IMR-90 (cell line): Measurements from ENCODE around the gene NDUFA13. TPM values are rescaled to one million over a fixed set of nuclear protein-coding genes. Genes with fewer than 3 reads are reported as not detected.

ENCODE experiments used
- ATAC-seq: fragments of 200-7000 bp; cut with Tn5 transposase; 2 replicates; pipeline ENCODE4 v1.9.1; 2020; ENCODE audit warnings: low read depth, mild to moderate bottlenecking, moderate library complexity
- BruUV-seq: library from RNA; stranded (reverse); fragments of 400-500 nt; replicated peaks from 2 replicates; lab custom pipeline; 2021; lab: Mats Ljungman, UMichigan
- CTCF ChIA-PET: fragments of 300-600 bp; formaldehyde crosslinking; extraction: SDS; loops from one replicate; lab custom pipeline; 2021; ENCODE audit warnings: antibody characterized with exemption; lab: Yijun Ruan, JAX
- POLR2A ChIA-PET: fragments of 300-600 bp; sonication (Branson Sonifier 250); formaldehyde crosslinking; loops from one replicate; lab custom pipeline; 2022; ENCODE audit warnings: antibody characterized with exemption; ENCODE audit not compliant: unreplicated experiment; lab: Charles Lee
- DNase-seq: peaks from one replicate; pipeline ENCODE4 v3.0.0; 2013
- H2AFZ ChIP-seq: replicated peaks from 2 replicates; pipeline ENCODE3; 2013; ENCODE audit warnings: low read length, mild to moderate bottlenecking; ENCODE audit not compliant: poor library complexity
- H2AK5ac ChIP-seq: 2 replicates; pipeline ENCODE4 v1.6.1; 2013; ENCODE audit warnings: low read depth, low read length, inconsistent platforms
- H2AK9ac ChIP-seq: replicated peaks from 2 replicates; pipeline ENCODE3; 2013; ENCODE audit warnings: mild to moderate bottlenecking, low read depth, low read length, moderate library complexity; ENCODE audit not compliant: poor library complexity
- H2BK120ac ChIP-seq: 2 replicates; pipeline ENCODE4 v1.6.1; 2013; ENCODE audit warnings: low read depth, low read length, inconsistent platforms
- H2BK15ac ChIP-seq: 3 replicates; pipeline ENCODE4 v1.6.1; 2013; ENCODE audit warnings: low read depth, low read length, inconsistent platforms
- H2BK20ac ChIP-seq: 2 replicates; pipeline ENCODE4 v1.6.1; 2013; ENCODE audit warnings: low read depth, mild to moderate bottlenecking, inconsistent platforms, low read length, moderate library complexity
- H2BK5ac ChIP-seq: 2 replicates; pipeline ENCODE4 v1.6.1; 2013; ENCODE audit warnings: mild to moderate bottlenecking, low read depth, low read length, inconsistent platforms; ENCODE audit not compliant: poor library complexity, severe bottlenecking
- H3K14ac ChIP-seq: replicated peaks from 2 replicates; pipeline ENCODE4 v1.6.1; 2013; ENCODE audit warnings: low read depth, low read length, inconsistent platforms
- H3K18ac ChIP-seq: 2 replicates; pipeline ENCODE4 v1.6.1; 2013; ENCODE audit warnings: low read depth, low read length, control low read depth
- H3K23ac ChIP-seq: 2 replicates; pipeline ENCODE4 v1.6.1; 2013; ENCODE audit warnings: low read depth, low read length, inconsistent platforms
- H3K27ac ChIP-seq: 2 replicates; pipeline ENCODE4 v1.5.1; 2013; ENCODE audit warnings: mild to moderate bottlenecking, control low read depth, low read length; ENCODE audit not compliant: insufficient read depth
- H3K27me3 ChIP-seq: 2 replicates; pipeline ENCODE4 v1.6.1; 2013; ENCODE audit warnings: low read length; ENCODE audit not compliant: control insufficient read depth, insufficient read depth
- H3K36me3 ChIP-seq: 2 replicates; pipeline ENCODE4 v1.6.1; 2013; ENCODE audit warnings: low read length, mixed read lengths; ENCODE audit not compliant: control insufficient read depth, insufficient read depth
- H3K4ac ChIP-seq: 2 replicates; pipeline ENCODE4 v1.6.1; 2013; ENCODE audit warnings: low read depth, low read length, inconsistent platforms
- H3K4me1 ChIP-seq: 2 replicates; pipeline ENCODE4 v1.6.1; 2013; ENCODE audit warnings: low read length, mixed read lengths; ENCODE audit not compliant: control insufficient read depth, insufficient read depth
- H3K4me2 ChIP-seq: 2 replicates; pipeline ENCODE4 v1.6.1; 2013; ENCODE audit warnings: low read depth, mild to moderate bottlenecking, control low read depth, low read length, moderate library complexity
- H3K4me3 ChIP-seq: 2 replicates; pipeline ENCODE4 v1.5.1; 2013; ENCODE audit warnings: low read depth, mild to moderate bottlenecking, control low read depth, low read length, moderate library complexity; ENCODE audit not compliant: insufficient read depth
- H3K56ac ChIP-seq: 2 replicates; pipeline ENCODE4 v1.6.1; 2013; ENCODE audit warnings: low read length, inconsistent platforms; ENCODE audit not compliant: insufficient read depth; ENCODE audit errors: extremely low read depth
- H3K79me1 ChIP-seq, 2 experiments: 2 replicates each; pipeline ENCODE4 v1.6.1; 2013; ENCODE audit warnings: low read length in 2 of 2, inconsistent platforms in 1 of 2, low read depth in 1 of 2
- H3K9ac ChIP-seq: 2 replicates; pipeline ENCODE4 v1.6.1; 2013; ENCODE audit warnings: low read depth, low read length, control low read depth
- H3K9me1 ChIP-seq: 2 replicates; pipeline ENCODE4 v1.6.1; 2013; ENCODE audit warnings: low read length, inconsistent platforms; ENCODE audit not compliant: insufficient read depth
- H3K9me3 ChIP-seq: 2 replicates; pipeline ENCODE4 v1.6.1; 2013; ENCODE audit warnings: low read length; ENCODE audit not compliant: control insufficient read depth, insufficient read depth
- H4K20me1 ChIP-seq: 2 replicates; pipeline ENCODE4 v1.6.1; 2013; ENCODE audit warnings: low read length, inconsistent platforms; ENCODE audit not compliant: insufficient read depth
- H4K5ac ChIP-seq: 2 replicates; pipeline ENCODE4 v1.6.1; 2013; ENCODE audit warnings: mild to moderate bottlenecking, low read depth, low read length, control low read depth
- H4K8ac ChIP-seq, 2 experiments: 2 replicates each; pipeline ENCODE4 v1.6.1; 2013; ENCODE audit warnings: low read depth in 2 of 2, low read length in 2 of 2, control low read depth in 1 of 2, inconsistent platforms in 1 of 2
- H4K91ac ChIP-seq: 2 replicates; pipeline ENCODE4 v1.6.1; 2013; ENCODE audit warnings: low read depth, low read length, inconsistent platforms; ENCODE audit not compliant: insufficient read depth
- NFE2L2 ChIP-seq: fragments of 150-350 bp; IDR thresholded peaks from 2 replicates; pipeline ENCODE4 v1.6.1; 2016; ENCODE audit warnings: low read depth, mild to moderate bottlenecking, low read length
- POLR2A ChIP-seq: IDR thresholded peaks from 2 replicates; pipeline ENCODE4 v1.6.1; 2012; ENCODE audit warnings: mild to moderate bottlenecking, low read depth, low read length
- WGBS, 2 experiments: methylation state at CpG; one replicate each; pipeline versions ENCODE4 v1.1.5 to v1.1.7; 2013; ENCODE audit warnings: missing lambda C conversion rate in 2 of 2; ENCODE audit not compliant: insufficient read length in 1 of 2; ENCODE audit errors: extremely low coverage in 2 of 2; 5-methylcytosine and 5-hydroxymethylcytosine counted together
- dilution Hi-C: fragments of 300-500 bp; cut with HindIII; formaldehyde crosslinking; loops from one replicate; pipeline ENCODE4 v1.14.3; 2018; ENCODE audit warnings: low sequenced_read_pairs; ENCODE audit not compliant: unreplicated experiment
- in situ Hi-C: fragments of 300-500 bp; cut with MboI; formaldehyde crosslinking; loops from 3 replicates; pipeline ENCODE4 v1.14.3; 2019; ENCODE audit warnings: low sequenced_read_pairs, inconsistent platforms, mixed read lengths
- intact Hi-C: fragments of 100-400 bp; cut with micrococcal nuclease; formaldehyde crosslinking; loops from 2 replicates; pipeline ENCODE4 v1.10.0; 2022
- polyA plus RNA-seq, 3 experiments: library from polyadenylated mRNA; depleted of rRNA; stranded (reverse); fragments of >200 nt; gene quantifications; 2 replicates each; pipeline ENCODE4 v1.2.3, GENCODE V29; 2012; ENCODE audit warnings: low replicate concordance in 1 of 3
- total RNA-seq: library from RNA; depleted of rRNA; stranded (reverse); fragments of >200 nt; gene quantifications from 2 replicates; pipeline ENCODE4 v1.2.3, GENCODE V29; 2012

Gene NDUFA13
- total and polyA plus RNA-seq, 2 of the 4 experiments (the other 2 are of a cell fraction): 30.6 to 667 TPM

DNA sequence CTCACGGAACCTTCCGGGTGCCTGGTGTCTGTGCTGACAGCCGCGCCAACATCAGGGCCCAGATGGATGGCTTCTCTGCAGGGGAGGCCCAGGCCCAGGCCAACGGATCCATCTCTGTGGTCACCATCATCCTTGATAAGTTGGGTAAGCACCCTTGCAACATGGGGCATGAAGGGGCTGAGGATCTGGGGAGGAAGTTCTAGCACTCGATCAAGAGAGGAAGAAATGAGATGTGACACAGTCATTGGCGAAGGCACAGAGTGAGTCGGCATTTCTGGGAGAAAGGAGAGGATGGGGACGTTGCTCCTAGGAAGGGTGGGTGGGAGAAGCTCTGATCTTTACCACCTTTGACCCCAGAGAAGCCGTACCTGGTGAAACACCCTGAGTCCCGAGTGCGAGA lies 26.5 kb downstream of the NDUFA13 start:
- H2BK20ac ChIP-seq: no peak overlapping the region
- no peaks in the 10 kb centered on the region; the same call in 1 of the 2 replicates for H3K4me1 ChIP-seq
- intact Hi-C loops (no loop called here), in situ Hi-C loops (loop anchor here (25.0 kb wide), 1 partner anchor 420 kb away; no protein-coding TSS in a partner anchor), dilution Hi-C loops (no loop called here)
- no peaks in the 10 kb centered on the region for H3K36me3 ChIP-seq
- H2BK120ac ChIP-seq: no peak overlapping the region
- no peak overlapping the region for H3K4me3 ChIP-seq
- peak; percentile 24 for TF ChIP-seq NFE2L2
- no peak for TF ChIP-seq POLR2A
- no peak overlapping the region for H2AK5ac ChIP-seq
- no peak overlapping the region for H2AFZ ChIP-seq
- H3K27ac ChIP-seq: no peak overlapping the region
- no peak overlapping the region for H3K18ac ChIP-seq
- no peak overlapping the region for H2BK15ac ChIP-seq
- no peaks in the 10 kb centered on the region; the same call in 1 of the 2 replicates for H4K20me1 ChIP-seq
- no peak overlapping the region for H3K14ac ChIP-seq
- WGBS, 2 experiments: no CpG with 5 or more reads among the region's 12 CpGs
- no TSS peak for BruUV-seq
- H3K23ac ChIP-seq: no peak overlapping the region
- no peak overlapping the region for H4K5ac ChIP-seq
- H3K9ac ChIP-seq: no peak overlapping the region
- DNase-seq (no peak), ATAC-seq (no peak)
- no peaks in the 10 kb centered on the region for H3K79me1 ChIP-seq
- no peaks in the 10 kb centered on the region for H3K9me1 ChIP-seq
- no peak overlapping the region for H2AK9ac ChIP-seq
- ChIA-PET CTCF (no interaction called here), POLR2A (no interaction called here)
- H3K4ac ChIP-seq: no peak overlapping the region
- no peak overlapping the region for H3K4me2 ChIP-seq
- H3K9me3 ChIP-seq: no peaks in the 10 kb centered on the region; the same call in 1 of the 2 replicates
- H4K8ac ChIP-seq: no peak overlapping the region
- no peak overlapping the region for H4K91ac ChIP-seq
- H2BK5ac ChIP-seq: no peak overlapping the region
- peaks cover 31% of the 10 kb centered on the region for H3K27me3 ChIP-seq
- H3K56ac ChIP-seq: no peak overlapping the region
